GM19324 (cell line): ENCODE measurements around the gene VAMP5.
"Not testable (repeated sequence)": the region's sequence is repeated elsewhere in the genome, so short reads cannot be mapped to it uniquely, and the experiment has no call there.

ENCODE experiments used
- ATAC-seq: cut with Tn5 transposase; IDR thresholded peaks from one replicate; pipeline ENCODE4 v1.9.1; 2021; ENCODE audit warnings: mild to moderate bottlenecking, moderate library complexity; ENCODE audit not compliant: unreplicated experiment, low FRiP score

VAMP5 gene

GRCh38 chr2:85549826-85550225 is 34.4 kb upstream of the VAMP5 start:
- no peak for ATAC-seq

- ATAC-seq = no peak
Observed at GRCh38 chr2:85550486-85550885, 33.7 kb upstream of the VAMP5 start.

GRCh38 chr2:85551698-85552678 is 32.2 kb upstream of the VAMP5 start:
- no peak for ATAC-seq

GRCh38 chr2:85553184-85553583 is 31.0 kb upstream of the VAMP5 start:
- no peak for ATAC-seq

- ATAC-seq = no peak
Observed at GRCh38 chr2:85554980-85555612, 29.1 kb upstream of the VAMP5 start.

GRCh38 chr2:85557130-85557529 is 27.1 kb upstream of the VAMP5 start:
- no peak for ATAC-seq

GRCh38 chr2:85558160-85558559 is 26.1 kb upstream of the VAMP5 start:
- ATAC-seq = no peak

- not testable (repeated sequence) for ATAC-seq
Observed at GRCh38 chr2:85560403-85560726, 23.9 kb upstream of the VAMP5 start.

GRCh38 chr2:85560812-85561279 is 23.4 kb upstream of the VAMP5 start:
- ATAC-seq = no peak

GRCh38 chr2:85561280-85562212 is 22.7 kb upstream of the VAMP5 start, which contains the start of gene GGCX:
Gene GGCX (minus strand): TSS chr2:85561493. CDS start chr2:85561428, 65 bp downstream.
- peak; percentile 88 for ATAC-seq

GRCh38 chr2:85564144-85564563 is 20.1 kb upstream of the VAMP5 start:
- ATAC-seq = no peak

- ATAC-seq = no peak
Observed at GRCh38 chr2:85566265-85566664, 18.0 kb upstream of the VAMP5 start.

GRCh38 chr2:85575739-85576138 is 8.5 kb upstream of the VAMP5 start:
- no peak for ATAC-seq

- ATAC-seq = no peak
Observed at GRCh38 chr2:85577063-85577385, 7.2 kb upstream of the VAMP5 start.

- peak; percentile 67 for ATAC-seq
Observed at GRCh38 chr2:85577386-85578242, 6.6 kb upstream of the VAMP5 start, which contains the start of gene VAMP8. Gene VAMP8 (plus strand): TSS chr2:85577586. CDS start chr2:85577647, 61 bp downstream.

- peak; percentile 33 for ATAC-seq
Observed at GRCh38 chr2:85578243-85579180, 5.7 kb upstream of the VAMP5 start.

- no peak for ATAC-seq
Observed at GRCh38 chr2:85579266-85579935, 4.8 kb upstream of the VAMP5 start.

GRCh38 chr2:85580206-85580605 is 4.0 kb upstream of the VAMP5 start:
- ATAC-seq = no peak
